SK-N-MC (cell line): ENCODE results near the gene TKT.

Experiments
- EZH2 ChIP-seq: fragments of 200-600 bp; sonication (generic); IDR thresholded peaks from one replicate; pipeline ENCODE4 v1.6.1; 2017; ENCODE audit warnings: antibody characterized with exemption
- POLR2AphosphoS5 ChIP-seq: IDR thresholded peaks from 2 replicates; pipeline ENCODE4 v1.6.1; 2012; ENCODE audit warnings: mild to moderate bottlenecking, low read depth, low read length, borderline replicate concordance

GRCh38 chr3:53195602-53196574 lies 59.9 kb downstream of the TKT start:
- TF ChIP-seq POLR2AphosphoS5 (no peak), EZH2 (no peak)
